HepG2 (cell line): ENCODE results near the gene GALNT18. TPM values are rescaled to one million over a fixed set of nuclear protein-coding genes. Genes with fewer than 3 reads are reported as not detected.

Experiments
- ARID3A ChIP-seq: IDR thresholded peaks from 2 replicates; pipeline ENCODE4 v1.6.1; 2012; ENCODE audit warnings: low read depth, low read length, improper control_type of control experiment
- GMEB1 ChIP-seq: sonication (generic); formaldehyde crosslinking; IDR thresholded peaks from 2 replicates; pipeline ENCODE4 v1.5.1; 2020; ENCODE audit warnings: missing genetic modification reagents, mild to moderate bottlenecking, borderline replicate concordance
- HHEX ChIP-seq: IDR thresholded peaks from 2 replicates; pipeline ENCODE4 v1.6.1; 2016; ENCODE audit warnings: control low read depth
- JARID2 ChIP-seq: sonication (generic); formaldehyde crosslinking; IDR thresholded peaks from 2 replicates; pipeline ENCODE4 v1.8.1; 2023; ENCODE audit warnings: missing genetic modification reagents, inconsistent platforms; ENCODE audit not compliant: insufficient replicate concordance
- MIER2 ChIP-seq: IDR thresholded peaks from 2 replicates; pipeline ENCODE4 v1.6.1; 2016; ENCODE audit warnings: missing biosample characterization, missing genetic modification reagents
- ZNF441 ChIP-seq: sonication (generic); formaldehyde crosslinking; IDR thresholded peaks from 2 replicates; pipeline ENCODE4 v1.7.0; 2021; ENCODE audit warnings: missing genetic modification reagents, borderline replicate concordance
- ZNF564 ChIP-seq: sonication (generic); formaldehyde crosslinking; IDR thresholded peaks from 2 replicates; pipeline ENCODE4 v1.8.1; 2023; ENCODE audit warnings: mild to moderate bottlenecking, missing genetic modification reagents
- polyA plus RNA-seq, 8 experiments: library from polyadenylated mRNA; depleted of rRNA in 3 of 8; stranded (reverse) in 7 of 8; unstranded in 1 of 8; fragments of >200 nt; fragmentation: Illumina TruSeq in 4 of 8; extraction: Trizol in 4 of 8; gene quantifications; 2 replicates each; pipeline versions ENCODE4 v1.2.1 to v1.2.3, GENCODE V29; 2011 to 2016; ENCODE audit warnings: low read depth in 4 of 8, missing spikeins in 1 of 8, mixed read lengths in 1 of 8; ENCODE audit not compliant: insufficient read depth in 1 of 8
- total RNA-seq, 5 experiments: library from RNA; depleted of rRNA; stranded (reverse); fragments of >200 nt; fragmentation: Illumina TruSeq; extraction: Trizol; gene quantifications; 2 replicates each; pipeline ENCODE4 v1.2.3, GENCODE V29; 2016; ENCODE audit warnings: low read depth in 1 of 5
- TF ChIP-seq, protein P1 (sequence below): sonication (generic); formaldehyde crosslinking; IDR thresholded peaks from 2 replicates; pipeline ENCODE4 v1.4.0; 2020; ENCODE audit warnings: missing genetic modification reagents, borderline replicate concordance
- TF ChIP-seq, protein P2 (sequence below): sonication (generic); formaldehyde crosslinking; IDR thresholded peaks from 2 replicates; pipeline ENCODE4 v1.4.0; 2020; ENCODE audit warnings: missing genetic modification reagents

GALNT18 gene
- total and polyA plus RNA-seq, 2 of the 13 experiments (the other 11 are each of a cell fraction or from before 2014, with no cell fraction given), result 0.11 TPM; not detected in 1

- TF ChIP-seq ARID3A (no peak), JARID2 (CRISPR knock-in tag) (no peak), GMEB1 (CRISPR knock-in tag) (no peak), ZNF564 (CRISPR knock-in tag) (no peak), MIER2 (CRISPR knock-in tag) (no peak), HHEX (CRISPR knock-in tag) (no peak), ZNF441 (CRISPR knock-in tag) (no peak)
- TF ChIP-seq, protein P1, sequence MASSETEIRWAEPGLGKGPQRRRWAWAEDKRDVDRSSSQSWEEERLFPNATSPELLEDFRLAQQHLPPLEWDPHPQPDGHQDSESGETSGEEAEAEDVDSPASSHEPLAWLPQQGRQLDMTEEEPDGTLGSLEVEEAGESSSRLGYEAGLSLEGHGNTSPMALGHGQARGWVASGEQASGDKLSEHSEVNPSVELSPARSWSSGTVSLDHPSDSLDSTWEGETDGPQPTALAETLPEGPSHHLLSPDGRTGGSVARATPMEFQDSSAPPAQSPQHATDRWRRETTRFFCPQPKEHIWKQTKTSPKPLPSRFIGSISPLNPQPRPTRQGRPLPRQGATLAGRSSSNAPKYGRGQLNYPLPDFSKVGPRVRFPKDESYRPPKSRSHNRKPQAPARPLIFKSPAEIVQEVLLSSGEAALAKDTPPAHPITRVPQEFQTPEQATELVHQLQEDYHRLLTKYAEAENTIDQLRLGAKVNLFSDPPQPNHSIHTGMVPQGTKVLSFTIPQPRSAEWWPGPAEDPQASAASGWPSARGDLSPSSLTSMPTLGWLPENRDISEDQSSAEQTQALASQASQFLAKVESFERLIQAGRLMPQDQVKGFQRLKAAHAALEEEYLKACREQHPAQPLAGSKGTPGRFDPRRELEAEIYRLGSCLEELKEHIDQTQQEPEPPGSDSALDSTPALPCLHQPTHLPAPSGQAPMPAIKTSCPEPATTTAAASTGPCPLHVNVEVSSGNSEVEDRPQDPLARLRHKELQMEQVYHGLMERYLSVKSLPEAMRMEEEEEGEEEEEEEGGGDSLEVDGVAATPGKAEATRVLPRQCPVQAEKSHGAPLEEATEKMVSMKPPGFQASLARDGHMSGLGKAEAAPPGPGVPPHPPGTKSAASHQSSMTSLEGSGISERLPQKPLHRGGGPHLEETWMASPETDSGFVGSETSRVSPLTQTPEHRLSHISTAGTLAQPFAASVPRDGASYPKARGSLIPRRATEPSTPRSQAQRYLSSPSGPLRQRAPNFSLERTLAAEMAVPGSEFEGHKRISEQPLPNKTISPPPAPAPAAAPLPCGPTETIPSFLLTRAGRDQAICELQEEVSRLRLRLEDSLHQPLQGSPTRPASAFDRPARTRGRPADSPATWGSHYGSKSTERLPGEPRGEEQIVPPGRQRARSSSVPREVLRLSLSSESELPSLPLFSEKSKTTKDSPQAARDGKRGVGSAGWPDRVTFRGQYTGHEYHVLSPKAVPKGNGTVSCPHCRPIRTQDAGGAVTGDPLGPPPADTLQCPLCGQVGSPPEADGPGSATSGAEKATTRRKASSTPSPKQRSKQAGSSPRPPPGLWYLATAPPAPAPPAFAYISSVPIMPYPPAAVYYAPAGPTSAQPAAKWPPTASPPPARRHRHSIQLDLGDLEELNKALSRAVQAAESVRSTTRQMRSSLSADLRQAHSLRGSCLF, result no peak
- TF ChIP-seq, protein P2, sequence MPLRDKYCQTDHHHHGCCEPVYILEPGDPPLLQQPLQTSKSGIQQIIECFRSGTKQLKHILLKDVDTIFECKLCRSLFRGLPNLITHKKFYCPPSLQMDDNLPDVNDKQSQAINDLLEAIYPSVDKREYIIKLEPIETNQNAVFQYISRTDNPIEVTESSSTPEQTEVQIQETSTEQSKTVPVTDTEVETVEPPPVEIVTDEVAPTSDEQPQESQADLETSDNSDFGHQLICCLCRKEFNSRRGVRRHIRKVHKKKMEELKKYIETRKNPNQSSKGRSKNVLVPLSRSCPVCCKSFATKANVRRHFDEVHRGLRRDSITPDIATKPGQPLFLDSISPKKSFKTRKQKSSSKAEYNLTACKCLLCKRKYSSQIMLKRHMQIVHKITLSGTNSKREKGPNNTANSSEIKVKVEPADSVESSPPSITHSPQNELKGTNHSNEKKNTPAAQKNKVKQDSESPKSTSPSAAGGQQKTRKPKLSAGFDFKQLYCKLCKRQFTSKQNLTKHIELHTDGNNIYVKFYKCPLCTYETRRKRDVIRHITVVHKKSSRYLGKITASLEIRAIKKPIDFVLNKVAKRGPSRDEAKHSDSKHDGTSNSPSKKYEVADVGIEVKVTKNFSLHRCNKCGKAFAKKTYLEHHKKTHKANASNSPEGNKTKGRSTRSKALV (CRISPR knock-in tag), result no peak
Observed at GRCh38 chr11:11510939-11511338, 110.9 kb downstream of the GALNT18 start (continued).
